Endometrium (tissue), 2 donors: ENCODE results near the gene NTRK2.

Source experiments
- FAIRE-seq: peaks from 2 replicates; lab custom pipeline; 2012; peaks lifted over from hg19 to GRCh38; lab: Jason Lieb, UNC
- donor health status: control.
- donor health status: control.

The NTRK2 gene

DNA sequence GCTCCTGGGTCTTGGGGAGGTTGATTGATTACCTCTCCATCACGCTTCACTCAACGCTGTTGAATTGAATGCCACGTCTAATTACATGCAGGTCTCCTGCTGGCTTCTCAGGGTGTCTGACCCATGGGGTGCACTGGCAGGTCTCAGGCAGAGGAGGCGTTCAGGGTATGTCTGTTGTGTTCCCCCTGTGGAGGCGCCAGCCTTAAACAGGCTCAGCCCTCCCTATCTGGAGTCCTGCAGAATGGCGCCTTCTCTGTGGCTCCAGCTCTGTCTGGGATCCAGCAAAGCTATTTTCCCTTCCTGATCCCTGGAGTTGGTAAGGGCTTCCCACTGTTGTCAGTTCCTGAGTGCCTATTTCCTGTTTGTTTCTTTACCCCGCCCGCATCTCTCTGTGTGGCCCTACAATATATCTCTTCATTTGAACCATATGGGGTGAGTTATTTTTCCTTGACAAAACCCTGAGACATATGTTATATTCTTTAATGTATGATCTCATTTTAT is 150.0 kb downstream of the NTRK2 start:
- FAIRE-seq: no peak

DNA sequence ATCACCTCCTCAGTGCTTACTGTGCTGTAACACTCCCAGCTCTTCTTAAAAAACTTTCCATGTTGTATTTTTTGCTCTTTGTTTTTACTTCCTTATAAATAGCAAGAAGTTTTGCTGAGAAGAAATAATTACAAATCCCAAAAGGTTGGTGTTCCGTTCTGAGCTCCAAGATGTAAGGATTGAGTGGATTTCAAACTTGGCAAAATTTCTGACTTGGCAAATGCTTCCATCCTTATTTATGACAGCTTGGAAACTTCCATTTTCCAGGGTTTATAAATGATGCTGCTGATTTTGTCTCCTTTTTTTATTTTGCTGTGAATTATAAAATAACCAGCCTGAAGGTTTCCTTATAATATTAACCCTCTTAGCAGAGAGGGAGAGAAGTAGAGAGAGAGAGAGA is 151.9 kb downstream of the NTRK2 start:
- FAIRE-seq: no peak

DNA sequence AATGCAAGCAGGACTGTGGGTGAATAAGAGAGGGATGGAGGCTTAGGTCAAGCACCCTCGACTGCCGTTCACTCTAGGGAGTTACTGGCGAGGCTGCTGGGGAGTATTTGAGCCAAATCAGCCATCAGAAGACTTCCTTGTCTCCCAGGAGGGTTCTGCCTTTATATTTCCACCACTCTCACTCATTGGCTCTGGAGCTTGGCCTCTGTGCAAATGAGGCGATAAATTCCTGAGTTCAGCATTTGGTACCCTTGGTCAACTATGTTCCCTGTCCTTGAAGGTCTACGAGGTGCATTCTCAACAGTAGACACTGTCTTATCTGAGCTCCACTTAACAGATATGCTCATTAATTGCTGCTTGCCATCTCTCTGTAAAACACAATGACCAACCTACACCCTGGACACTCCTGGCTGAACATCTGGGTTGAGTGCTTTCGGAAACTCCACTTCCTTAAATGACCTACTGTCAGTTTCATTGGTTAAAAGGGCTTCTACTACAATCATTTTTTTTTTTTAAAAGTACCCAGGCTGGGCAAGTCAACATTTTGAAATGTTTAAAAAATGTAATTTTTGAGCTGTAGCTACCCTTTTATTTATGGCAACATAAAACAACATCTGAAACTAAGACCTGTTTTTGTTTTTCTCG is 153.2 kb downstream of the NTRK2 start:
- FAIRE-seq: no peak

DNA sequence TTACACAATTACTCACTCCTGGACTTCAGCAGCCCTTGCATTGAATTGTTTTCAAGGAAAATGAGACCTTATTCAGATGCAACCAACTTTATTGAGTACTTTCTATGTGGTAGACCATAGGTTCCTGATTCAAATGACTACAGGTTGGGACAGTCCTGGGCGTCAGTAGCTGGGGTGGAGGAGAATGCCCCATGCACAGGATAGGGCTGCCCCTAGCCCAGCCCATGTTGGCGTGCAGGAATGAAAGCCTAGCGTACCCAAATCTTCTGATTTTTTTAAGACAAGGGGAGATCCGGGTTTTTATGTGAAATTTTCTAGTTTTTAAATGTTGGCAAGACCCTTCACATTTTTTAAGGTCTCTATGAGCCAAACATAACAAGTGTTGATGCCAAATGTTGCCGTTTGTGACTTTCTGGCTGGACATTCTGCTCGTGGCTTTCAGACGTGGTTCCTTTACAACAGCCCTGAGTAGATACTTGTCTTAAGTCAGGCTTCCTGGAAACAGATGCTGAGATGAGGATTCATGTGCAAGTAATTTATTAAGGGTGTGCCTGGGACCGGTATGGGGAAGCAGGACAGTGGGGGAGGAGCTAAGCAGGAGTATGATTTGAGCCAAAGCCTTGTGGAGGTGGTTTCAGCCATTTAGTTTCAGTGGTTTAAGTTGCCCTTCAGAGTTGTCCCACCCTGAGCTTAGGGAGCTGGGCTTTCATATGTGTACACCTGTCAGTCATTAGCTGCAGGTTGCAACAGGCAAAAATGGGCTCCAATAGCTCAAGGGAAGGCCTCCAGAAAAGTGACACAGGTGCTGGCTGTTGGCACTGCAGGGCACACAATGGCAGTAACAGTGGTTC is 154.1 kb downstream of the NTRK2 start:
- FAIRE-seq: no peak

DNA sequence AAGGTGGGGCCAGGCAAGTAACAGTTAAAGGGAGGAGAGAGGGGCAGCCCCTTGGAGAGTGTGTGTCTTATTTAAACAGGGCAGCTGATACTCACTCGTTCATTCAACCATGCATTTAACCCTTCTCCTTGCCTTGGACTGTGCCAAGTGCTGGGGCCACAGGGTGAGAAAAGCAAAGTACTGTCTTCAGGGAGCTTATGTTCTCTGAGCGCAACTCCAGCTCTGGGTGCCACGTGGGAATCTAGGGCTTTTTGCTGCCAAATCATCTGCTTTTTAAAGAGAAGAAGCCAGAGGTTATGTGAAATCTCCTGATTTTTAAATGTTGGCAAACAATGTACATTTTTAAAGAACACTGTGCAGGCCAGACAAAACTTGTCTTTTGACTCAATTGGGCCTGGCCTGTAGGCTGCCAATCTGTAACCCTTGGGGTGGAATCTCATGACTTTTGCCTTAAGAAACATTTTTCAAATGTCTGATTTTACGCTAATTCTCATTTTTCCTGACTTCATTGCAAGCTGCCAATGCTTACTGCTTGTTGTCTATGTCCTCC is 157.8 kb downstream of the NTRK2 start:
- FAIRE-seq: no peak

DNA sequence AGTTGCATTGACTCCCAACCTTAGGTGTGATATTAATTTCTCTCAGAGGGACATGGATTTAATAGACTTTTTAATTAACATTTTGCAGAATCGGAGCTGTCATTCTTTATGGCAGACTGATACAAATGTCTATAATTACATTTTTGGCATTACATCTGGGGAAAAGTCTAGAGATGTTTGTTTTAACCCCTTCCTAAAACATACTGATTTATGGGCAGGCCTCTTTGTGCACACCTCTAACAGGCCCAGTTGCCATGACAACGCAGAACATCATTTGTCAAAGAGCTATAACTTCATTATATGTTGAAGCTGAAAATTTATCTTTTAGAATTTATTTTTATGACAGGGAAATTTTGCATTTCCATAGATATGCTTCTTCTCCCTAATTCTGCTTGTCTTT is 158.5 kb downstream of the NTRK2 start:
- FAIRE-seq: no peak

DNA sequence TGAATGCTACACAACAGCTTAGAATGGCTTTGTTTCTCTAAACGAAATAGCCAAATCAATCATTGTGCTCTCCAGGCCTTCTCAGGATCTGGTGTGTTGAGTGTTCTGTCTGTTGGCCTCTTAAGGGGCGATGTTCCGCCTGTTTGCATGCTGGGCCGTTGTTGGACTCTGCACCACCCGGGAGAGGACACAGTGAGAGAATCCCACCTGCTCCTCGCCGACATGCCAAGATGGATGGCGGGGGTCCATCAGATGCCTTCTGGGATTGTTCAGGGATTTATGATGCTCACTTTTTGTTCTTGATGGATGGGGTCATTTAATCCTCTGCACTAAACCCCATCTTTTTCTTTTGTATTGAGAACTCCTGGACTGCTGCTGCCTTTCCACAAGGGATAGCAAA is 159.9 kb downstream of the NTRK2 start:
- FAIRE-seq: no peak

DNA sequence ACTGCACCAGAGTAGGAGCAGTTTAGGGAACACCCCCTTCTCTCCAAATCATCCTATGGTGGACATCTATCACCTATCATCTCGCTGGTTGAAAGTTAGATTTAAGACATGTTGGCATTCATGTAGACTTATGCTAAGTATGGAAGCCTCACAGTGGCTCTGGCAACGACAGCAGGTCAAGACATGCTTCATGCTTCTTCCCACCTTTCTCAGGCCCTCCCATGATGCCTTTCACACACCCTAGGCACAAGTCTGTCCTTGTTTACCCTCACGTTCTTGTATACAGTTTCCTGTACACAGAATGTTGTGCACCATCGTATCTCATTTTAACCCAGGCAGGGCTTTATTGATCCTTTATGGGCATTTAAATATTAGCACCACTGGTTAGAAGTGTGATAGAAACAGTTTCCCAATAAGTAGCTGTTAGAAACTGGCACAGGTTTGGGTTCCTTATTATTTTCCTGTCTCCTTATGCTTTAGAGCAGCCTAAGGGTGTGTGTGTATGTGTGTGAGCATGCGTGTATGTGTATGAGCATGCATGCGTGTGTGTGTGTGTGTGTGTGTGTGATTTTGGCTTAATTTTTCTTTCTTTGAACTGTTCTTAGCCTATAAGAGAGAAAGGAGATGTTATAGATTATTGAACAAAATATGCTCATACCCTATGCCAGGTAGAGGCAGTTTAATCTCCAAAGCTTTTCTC is 160.6 kb downstream of the NTRK2 start:
- no peak for FAIRE-seq

DNA sequence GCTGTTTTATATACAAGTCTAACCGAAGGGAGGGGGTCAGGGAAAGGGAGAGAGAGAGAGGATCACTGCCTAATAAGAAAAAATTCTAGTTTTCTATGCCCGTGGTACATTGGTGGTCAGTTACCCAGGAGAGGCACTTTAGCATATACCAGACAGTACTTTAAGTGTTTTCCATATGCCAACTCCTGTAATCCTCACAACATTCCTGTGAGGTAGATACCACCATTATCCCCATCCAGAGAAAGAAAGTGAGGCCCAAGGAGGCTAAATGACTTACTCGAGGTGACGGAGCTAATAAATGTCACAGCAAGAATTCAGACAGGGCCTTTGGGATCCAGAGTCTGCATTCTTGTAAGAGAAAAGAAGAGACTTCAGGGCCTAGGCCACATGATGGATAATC is 161.8 kb downstream of the NTRK2 start:
- no peak for FAIRE-seq

DNA sequence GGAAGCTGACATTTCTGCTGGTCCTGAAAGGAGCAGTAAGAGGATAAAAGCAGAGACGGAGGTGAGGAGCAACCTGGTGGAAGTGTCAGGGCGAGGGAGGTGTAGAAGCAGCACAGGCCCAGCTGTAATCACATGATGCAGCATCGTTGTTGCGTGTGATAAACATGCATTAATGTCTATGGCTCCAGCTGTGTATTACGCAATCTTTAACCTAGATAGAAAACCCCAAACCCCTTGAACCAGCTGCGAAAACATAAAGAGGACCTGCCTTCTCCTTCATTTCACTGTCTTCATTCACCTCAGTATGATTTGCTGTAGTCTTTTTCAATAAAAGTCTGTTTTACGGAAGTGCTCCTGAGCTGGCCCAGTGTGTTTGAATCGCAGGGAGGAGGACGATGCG is 162.9 kb downstream of the NTRK2 start:
- FAIRE-seq: no peak

DNA sequence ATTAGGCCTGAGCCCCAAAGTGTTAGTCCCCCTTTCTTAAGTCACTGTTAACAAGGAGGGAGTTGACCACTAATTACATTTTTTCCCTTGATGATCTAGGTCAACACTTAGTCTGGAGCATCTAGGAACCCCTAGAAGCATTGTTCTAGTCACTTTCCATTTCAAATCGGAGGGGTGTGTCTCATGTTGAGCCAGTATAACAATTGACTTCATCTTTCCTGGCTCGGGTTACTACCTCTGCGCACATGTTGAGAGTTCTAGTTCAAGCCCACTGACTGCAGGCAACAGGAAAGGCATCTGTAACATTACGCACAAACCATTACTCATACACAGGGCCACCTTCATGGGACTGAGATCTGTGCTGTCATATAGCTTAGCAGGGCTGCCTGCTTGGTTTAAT is 164.9 kb downstream of the NTRK2 start:
- no peak for FAIRE-seq

DNA sequence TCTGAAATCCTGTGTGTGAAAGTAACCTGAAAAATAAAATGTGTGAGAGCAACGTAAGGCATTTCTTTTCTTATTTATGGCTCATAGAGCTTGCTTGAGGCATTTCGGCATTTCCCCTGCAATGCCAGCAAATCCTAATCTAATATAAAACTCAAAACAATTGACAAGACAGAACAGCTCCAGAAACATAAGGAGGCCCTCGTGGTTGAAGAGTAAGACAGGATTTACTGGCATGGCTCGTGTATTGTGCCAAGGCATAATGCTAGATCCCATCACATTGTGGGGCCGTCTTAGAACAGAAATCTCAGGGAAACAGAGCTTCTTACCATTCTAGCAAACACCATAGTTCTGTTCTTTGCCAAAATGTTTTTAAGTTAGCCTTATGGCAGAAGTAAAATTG is 166.2 kb downstream of the NTRK2 start:
- no peak for FAIRE-seq

DNA sequence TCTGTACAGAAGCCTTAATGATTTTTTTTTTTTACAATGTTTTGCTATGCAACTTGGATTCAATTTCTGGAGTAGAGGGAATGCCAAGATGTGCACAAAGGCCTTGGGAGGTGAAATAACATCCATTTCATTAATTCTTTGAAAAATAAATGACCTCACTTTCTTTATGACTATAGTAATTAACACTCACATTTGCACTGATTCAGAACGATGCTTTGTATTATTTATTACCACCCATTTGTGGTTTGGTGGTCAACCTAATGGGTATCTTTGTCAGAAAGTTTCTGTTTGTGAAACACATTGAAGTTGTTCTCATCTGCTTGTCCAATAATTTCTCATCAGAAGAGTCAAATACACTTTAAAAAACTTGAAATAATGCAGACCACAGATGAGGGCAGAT is 169.3 kb downstream of the NTRK2 start:
- FAIRE-seq: no peak

DNA sequence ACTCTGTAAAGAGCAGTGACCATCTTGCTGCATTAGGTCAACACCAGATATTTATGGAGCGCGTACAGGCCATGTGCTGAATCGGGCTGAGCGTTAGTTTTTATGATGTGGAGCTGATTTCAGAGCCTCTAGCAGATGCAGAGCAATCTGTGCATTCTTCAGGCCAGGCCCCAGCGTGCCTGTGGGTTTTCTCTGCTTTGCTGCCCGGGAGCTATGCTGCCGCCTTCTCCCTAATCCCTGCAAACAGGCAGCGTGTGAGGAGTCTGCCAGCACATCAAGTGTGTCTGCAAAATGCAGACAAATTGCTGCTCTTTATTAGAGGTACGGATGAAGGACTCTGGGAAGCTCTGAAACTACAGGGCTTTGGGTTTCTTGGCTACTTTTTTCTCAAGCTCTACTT is 170.0 kb downstream of the NTRK2 start:
- FAIRE-seq: no peak

DNA sequence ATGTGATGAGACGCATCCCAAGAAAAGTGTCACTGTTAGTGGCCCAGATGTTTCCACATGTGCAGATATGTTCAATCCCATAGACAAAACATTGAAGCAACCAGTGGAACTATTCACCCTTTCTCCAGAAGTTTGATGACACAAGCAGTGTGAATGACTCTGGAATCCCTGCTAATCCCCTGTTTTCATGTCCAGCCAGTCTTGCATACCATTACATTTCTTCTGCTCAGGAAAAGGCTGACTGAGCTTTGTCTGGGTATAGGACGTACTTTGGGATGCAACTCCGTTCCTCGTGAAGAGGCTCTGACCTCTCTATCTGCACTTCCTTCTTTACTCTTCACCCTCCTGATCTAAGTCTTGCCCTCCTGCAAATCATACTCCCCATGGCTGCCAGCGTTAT is 172.4 kb downstream of the NTRK2 start:
- FAIRE-seq: no peak

DNA sequence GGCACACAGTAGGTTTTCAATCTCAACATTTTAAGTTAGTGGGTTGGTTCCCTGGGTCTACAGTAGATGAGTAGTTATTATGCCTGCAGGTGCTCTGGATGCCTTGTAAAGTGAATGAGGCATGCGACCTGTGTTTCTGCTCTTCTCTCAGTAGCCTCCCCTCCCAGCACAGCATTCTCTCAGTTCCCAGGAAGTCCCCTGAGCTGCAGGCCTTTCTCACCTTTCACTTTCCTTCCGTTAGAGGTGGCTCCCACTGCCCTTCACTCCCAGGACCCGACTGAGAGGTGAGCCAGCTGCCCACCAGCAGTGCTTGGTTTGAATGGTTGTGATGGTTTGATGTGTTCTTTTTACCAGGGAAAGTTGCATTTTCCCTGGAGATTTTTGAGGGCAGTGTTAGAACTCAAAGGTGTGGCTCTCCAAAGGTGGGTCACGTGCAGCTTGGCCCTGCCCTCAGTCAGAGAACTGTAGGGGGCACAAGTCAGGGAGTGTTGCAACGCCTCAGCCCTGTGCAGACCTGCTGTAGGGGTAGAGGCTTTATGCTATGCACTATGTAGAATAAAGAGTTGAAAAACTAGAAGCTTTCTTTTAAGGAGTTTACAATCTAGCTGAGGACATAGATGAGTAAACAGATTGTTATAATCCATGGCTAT is 173.8 kb downstream of the NTRK2 start:
- no peak for FAIRE-seq

DNA sequence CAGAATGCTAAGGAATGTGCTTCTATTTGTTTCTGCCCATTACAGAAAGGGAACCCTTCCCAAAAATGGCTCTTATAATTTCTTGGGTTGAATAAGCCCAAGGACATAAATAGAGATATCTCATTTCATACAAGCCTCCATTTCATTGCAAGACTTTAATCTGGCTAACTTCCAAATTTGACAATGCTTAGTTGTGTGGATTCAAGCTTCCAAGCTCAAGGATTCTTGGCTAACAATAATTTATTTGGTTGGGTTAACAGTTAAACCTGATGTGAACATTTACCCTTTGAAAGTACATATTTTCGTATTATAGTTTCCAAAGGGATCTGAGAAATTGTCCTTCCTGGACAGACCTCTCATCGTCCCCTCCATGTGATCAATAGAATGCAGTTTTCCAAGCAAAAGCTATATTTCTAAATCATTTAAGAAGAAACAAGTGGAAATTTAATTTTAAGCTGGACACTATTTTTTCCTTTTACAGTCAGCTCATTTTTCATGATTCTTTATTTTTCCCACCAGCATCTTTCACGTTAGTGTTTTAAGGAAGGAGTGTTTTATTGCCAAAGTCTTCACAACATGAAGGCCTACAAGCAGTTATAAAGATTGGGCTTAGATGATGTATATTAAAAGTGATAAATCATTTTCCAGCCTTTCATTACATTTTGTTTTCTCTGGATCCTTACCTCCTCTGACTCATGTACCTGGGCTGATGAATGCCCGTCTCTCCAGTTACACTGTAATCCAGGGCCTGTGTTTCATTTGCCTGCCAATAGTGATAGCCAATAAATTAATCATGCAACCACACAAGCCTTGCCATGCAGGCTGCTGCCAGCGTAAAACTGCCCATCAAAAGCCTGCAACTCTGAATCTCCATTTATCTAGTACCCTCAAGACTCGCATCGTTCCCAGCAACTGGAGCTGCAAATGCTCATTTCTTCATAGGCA is 176.7 kb downstream of the NTRK2 start:
- no peak for FAIRE-seq

DNA sequence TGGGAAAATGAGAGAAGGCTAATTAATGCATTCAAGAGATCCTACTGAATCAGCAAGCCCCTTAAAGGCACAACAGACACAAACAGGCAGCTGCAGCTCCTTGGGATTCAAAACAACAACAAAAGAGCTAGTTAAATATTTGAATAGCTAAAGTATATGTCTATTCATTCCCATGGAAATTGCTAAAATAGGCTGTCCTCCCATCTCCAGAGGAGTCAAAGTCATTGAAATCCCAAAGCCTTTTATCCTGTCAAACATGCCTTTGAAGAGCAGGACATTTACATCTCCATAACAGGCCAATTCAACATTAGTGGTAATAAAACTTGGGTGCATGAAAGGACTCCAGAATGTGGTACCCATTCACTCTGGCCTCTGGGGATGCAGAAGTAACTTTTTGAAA is 177.4 kb downstream of the NTRK2 start:
- no peak for FAIRE-seq

DNA sequence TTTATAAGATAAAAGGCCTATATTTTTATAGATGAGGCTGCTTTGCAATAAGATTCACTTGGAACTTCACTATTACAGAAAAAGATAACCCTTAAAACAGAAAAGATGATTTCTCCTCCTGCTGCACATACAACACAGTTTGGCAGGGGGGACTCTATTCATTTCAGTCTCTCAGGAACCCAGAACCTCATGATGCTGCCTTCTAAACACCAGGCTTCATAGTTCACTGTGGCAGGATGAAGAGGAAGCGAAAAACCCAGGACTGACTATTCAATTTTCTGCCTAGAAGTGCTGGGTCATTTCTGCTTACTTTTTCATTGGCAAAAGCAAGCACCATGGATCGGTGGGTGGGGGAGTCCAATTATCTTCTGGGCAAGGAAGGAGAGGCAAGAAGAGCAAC is 179.5 kb downstream of the NTRK2 start:
- FAIRE-seq: no peak

DNA sequence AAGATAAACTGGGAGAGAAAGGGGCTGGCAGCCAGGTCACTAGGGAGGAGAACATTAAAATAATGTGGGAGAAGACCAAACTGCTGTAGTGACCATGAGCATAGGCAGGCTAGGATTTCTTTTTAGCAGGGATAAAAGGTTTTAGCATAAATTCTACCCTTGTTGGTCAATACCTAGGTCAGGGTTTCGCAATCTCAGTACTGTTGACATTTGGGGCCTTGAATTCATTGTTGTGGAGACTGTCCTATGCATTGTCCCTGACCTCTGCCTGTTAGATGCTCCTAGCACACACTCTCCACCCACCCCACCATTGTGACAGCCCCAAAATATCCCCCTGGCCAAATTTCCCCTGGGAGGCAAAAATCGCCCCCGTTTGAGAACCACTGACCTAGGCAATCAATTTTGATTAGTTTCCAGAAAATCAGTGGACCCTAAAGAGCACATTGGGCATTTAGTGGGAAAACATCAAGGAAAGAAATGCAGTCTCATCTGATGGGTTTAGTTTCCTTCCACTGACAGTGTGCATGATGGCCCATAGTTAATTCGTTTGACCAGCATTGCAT is 181.4 kb downstream of the NTRK2 start:
- no peak for FAIRE-seq
